Suppressor macrophage treated with lipopolysaccharide for 4 hours (primary cell): Measurements from ENCODE around the gene HES3.

Experiments
- DNase-seq: peaks from one replicate; pipeline ENCODE4 v3.0.0-alpha.2; 2020

The HES3 gene

GRCh38 chr1:6220236-6220635 is 23.7 kb upstream of the HES3 start:
- no peak for DNase-seq

GRCh38 chr1:6221210-6221784 is 22.7 kb upstream of the HES3 start:
- DNase-seq, result no peak

DNA sequence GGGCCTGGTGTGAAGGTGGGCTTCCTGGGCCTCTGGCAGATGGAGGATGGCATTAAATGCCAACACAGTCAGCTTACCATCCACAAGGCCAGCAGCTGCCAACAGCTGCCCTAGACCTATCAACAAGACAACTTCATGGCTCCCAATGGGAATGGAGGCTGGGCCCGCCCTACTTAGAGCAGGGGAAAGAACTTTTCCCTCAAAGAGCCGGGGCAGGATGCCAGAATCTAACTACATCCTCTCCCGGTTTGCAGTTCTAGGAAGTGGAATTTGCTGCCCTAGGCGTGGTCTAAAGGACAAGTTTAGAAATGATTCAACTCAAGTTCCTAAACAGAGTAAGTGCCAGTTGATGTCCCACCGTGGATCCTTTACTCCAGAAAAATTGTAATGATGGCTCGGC is 21.3 kb upstream of the HES3 start:
- DNase-seq, result no peak

DNA sequence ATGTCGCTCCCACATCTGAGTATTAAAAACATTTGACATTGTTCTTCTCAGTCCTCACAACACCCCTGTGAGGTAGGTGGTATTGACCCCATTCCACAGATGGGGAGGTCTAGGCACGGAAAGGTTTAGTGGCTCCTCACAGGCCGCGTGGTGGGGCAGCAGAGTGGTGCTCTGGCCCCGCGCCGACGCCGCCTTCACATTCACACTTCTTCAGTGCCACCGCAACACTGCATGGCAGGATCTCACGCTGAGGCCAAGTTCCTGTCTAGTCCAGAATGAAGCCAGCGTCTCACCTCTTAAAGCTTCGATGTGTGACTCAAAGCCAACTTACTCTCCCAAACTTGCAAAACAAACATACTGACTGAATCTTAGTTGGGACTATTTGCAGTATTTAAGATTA is 20.4 kb upstream of the HES3 start:
- DNase-seq, result no peak

- DNase-seq, result no peak
Observed at GRCh38 chr1:6224718-6225117, 19.3 kb upstream of the HES3 start.

DNA sequence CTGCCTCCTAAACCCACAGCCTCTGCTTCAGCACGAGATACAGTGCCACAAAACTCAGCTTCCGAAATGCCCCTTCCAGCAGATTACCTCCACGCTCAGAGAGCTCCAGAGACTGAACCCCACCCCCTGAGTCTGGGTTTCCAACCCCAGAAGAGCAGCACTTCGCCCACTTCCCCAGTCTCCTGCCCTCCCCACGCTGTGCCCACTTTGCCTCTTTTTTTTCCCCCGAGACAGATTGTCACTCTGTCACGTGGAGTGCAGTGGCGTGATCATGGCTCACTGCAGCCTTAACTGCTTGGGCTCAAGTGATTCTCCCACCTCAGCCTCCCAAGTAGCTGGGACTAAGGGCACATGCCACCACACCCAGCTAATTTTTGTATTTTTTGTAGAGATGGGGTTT is 18.3 kb upstream of the HES3 start:
- DNase-seq, result no peak

DNA sequence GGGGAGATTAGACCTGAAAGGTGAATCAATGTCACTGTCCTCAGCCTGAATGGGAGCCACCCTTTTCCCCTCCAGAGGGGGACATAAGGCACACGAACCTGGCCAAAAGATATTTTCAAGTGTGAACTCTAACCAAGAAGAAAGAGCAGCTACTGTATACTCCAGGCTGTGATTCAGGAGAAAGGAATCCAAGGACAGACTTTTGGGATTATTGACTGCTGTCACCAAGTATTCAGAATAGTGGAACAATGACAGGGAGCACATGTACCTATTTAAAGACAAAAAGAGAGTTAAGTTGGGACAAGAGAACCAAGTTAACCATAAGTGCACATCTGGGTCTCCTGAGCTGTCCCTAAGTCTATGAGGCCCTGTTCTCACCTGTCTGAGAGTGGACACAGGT is 10.6 kb upstream of the HES3 start:
- DNase-seq, result no peak

DNA sequence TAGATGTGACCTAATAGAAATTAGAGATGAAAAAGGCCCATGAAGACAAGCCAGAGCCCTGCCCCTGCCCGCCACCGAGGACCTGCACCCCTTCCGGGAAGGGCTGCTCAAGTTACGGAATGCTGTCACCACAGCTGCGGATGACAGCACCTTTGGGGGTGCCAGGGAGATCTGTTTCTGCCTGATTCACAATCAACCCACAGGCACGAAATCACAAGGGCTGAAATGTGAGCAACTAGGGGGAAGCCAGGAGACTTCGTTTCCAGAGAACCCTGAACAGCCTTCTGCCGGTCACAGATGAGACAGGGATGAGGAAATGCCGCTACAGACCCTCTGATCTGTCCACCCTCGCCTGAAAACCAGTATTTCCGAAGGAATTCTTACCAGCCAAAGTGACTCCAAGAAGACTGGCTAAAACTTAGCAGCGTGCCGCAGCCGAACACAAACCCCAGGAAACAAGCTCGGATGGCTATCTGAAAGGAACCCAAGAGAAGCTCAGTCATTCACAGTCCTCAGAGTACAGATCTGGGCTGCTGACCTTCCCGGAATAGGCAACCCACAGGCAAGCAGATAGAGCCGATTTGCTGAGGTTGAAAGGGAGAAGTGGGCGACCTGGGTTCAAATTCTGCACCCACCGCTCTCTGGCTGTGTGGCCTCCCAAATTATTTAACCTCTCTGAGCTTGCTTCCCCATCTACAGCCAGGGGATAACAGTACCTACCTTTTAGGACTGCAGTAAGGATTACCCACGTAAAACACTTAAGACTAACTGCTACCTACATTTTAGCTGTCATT is 9.3 kb upstream of the HES3 start:
- no peak for DNase-seq

- no peak for DNase-seq
Observed at GRCh38 chr1:6235296-6235677, 8.7 kb upstream of the HES3 start.

- no peak for DNase-seq
Observed at GRCh38 chr1:6237093-6237492, 6.9 kb upstream of the HES3 start.

DNA sequence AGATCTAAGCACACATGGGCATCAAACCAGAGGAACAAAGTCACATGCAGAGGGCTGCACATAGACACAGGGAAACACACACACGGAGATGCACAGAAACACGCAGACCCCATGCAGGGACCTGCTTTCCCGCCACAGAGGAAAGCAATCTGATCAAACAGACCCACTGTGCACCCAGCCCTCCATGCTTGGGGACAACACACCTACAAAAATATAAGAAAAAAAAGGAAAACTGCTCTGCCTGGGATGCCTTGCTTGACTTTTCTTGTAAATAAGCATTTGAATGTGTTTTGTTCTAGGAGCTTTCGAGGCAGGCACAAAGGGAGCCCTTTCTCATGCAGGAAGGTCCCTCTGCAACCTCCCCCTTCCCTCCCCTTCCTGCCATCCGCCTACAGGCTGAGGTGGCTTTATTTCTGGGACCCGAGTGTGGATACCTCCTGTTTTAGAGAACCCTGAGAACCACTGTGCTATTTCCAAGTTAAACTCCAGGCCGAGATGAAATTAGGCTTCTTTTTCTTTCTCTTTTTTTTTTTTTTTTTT is 4.7 kb upstream of the HES3 start:
- no peak for DNase-seq

DNA sequence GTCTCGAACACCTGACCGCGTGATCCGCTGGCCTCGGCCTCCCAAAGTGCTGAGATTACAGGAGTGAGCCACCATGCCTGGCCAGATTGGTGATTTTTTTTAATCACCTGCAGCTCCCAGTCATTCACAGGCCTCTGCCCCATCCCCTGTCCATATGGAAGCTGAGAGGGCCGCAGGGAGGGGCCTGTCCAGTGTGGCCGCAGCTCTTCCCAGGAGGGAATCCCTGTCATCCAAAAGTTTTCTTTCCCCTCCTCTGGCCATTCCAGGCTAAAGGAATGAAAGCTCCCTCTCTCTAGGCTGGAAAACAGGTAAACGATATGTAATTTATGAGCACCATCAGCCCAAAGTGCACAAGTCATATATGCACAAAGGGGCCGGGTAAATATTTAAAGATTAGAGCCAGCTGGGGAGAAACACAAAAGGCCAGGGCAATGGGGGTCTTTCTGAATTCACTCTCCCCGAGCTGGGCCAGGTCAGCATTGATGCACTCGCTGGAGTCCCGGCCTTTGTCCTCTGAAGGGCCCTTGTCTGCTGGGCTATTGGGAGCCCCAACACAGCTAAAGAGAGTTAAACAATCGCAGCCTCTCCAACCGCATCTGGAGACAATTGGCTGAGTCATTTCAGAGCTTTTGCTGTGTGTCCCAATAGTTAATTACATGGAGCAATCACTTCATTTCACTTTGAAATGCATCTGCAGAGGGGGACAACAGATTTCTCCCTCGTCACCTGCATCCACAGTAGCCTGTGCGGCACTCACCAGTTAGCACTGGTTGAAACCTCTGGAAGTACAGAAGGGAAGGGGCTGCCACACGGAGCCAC is 3.8 kb upstream of the HES3 start:
- no peak for DNase-seq

DNA sequence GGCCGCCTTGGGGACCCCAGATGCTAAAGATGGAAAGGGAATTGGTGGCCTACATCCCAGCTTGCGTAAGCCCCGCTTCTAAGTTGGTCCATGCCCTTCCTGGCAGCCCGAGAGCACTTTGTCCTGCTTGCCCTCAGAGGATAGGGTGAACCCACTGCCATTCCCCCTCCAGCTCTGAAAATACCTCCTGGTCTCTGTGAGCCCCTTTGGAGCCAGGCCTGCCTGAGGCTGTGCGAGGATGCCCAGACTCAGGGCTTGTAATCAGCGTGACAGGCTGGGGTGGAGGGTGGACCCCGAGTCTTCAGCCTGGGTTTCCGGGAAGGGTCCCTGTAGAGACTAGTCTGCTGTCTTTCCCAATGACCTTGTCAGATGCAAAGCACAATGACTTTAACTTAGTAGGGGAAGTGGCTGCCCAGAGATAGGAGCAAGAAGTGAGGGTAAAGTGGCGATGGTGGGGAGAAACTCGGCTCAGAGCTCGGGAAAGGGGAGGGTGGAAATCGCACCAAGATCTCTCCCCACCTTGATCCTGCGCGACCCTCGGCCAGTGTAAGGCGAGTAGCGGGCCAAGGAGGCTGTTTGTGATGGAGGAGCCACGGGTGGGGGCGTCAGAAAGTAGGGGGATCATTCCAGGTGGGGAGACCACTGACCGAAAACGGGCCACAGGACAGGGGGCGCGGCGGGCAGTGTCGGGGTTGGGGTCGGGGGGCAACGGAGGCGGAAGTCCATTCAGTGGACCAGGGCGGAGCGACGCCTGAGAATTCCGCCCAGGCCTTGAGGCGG is 2.7 kb upstream of the HES3 start:
- DNase-seq, result no peak

DNA sequence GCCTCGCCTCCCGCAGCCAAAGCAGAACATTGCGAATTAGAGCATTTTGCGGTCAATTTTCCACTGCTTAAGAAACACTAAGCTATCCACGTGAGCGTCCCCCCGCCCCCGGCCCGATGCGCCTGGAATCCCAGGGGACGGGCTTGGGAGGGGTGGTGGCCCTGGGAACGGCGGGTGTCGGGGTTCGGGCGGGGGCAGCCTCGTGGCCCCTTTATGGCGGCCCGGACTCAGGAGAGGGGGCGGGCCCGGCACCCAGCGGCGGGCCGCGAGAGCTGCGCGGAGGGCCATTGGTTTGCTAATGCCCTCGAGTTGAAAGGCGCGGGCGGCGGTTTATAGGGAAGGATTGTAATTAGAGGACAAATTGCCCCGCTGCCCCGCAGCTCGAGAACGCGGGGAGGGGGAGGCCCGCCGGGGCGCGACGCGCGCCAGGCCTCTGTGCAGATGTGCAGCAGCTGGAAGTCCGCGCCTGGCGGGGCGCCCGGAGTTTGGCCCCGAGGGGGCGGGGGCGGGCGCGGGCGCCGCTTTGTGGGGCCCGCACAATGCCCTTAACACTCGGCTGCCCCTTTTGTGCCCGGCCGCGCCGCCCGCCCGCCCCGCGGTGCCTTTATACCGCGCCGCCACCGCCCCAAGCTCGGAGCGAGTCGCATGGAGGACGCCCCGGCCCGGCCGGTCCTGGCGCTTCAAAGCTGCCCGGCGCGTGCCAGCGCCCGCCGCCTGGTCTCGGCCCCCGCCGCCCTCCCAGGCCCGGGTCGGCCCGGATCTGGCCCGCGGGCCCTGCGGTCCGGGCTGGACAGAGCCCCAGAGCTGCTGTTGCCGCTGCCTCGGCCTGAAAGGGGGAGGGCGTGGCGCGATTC is 1.9 kb upstream of the HES3 start:
- no peak for DNase-seq

GRCh38 chr1:6243053-6243834 is 735 bp upstream of the HES3 start:
- no peak for DNase-seq

- no peak for DNase-seq
Observed at GRCh38 chr1:6244401-6245049, 546 bp downstream of the HES3 start.

DNA sequence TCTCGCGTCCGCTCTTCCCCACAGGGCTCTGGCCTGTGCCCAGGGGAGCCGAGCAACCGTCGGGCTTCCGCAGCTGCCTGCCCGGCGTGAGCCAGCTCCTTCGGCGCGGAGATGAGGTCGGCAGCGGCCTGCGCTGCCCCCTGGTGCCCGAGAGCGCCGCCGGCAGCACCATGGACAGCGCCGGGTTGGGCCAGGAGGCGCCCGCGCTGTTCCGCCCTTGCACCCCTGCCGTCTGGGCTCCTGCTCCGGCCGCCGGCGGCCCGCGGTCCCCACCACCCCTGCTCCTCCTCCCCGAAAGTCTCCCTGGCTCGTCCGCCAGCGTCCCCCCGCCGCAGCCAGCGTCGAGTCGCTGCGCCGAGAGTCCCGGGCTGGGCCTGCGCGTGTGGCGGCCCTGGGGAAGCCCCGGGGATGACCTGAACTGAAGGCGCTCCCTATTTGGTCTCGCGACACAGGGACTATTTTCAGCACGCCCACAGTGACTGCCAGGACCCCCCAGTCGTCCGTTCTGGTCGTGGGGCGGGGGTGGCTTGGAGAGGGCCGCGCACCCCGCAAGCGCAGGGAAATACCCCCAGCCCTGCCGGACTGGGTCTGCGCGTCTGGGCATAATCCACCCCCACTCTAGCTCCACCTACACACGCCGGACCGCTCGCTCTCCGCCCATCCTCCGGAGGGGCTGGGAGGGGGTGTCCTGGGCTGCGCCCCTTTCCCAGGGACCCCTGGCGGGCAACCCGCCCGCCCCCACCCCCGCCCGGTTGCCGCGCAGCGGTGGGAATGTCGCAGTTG is 1.3 kb downstream of the HES3 start:
- peak; percentile 93 for DNase-seq

GRCh38 chr1:6245869-6246496 is 2.0 kb downstream of the HES3 start:
- peak; percentile 40 for DNase-seq
